OCI-LY1 (cell line): ENCODE results near the gene CCL19.

Experiments
- H2AFZ ChIP-seq: fragments of 200-600 bp; sonication (generic), shearing (Covaris generic); 2 replicates; pipeline ENCODE4 v1.6.0; 2014; ENCODE audit warnings: antibody characterized with exemption, mild to moderate bottlenecking, low read length
- H3F3A ChIP-seq: fragments of 200-600 bp; sonication (generic), shearing (Covaris generic); 2 replicates; pipeline ENCODE4 v1.6.0; 2014; ENCODE audit warnings: mild to moderate bottlenecking, antibody characterized with exemption, low read length, moderate library complexity; ENCODE audit not compliant: insufficient read depth
- H3K27ac ChIP-seq: fragments of 200-600 bp; sonication (generic); 2 replicates; pipeline ENCODE4 v1.5.1; 2014; ENCODE audit warnings: low read length, mixed run types, mild to moderate bottlenecking, low read depth; ENCODE audit not compliant: poor library complexity, severe bottlenecking
- H3K27me3 ChIP-seq: fragments of 200-600 bp; sonication (generic); 2 replicates; pipeline ENCODE4 v1.6.0; 2014; ENCODE audit warnings: antibody characterized with exemption, mild to moderate bottlenecking, low read length, moderate library complexity; ENCODE audit not compliant: insufficient read depth
- H3K36me3 ChIP-seq: fragments of 200-600 bp; sonication (generic); 2 replicates; pipeline ENCODE4 v1.6.1; 2014; ENCODE audit warnings: mild to moderate bottlenecking, antibody characterized with exemption, low read length, moderate library complexity, mixed read lengths; ENCODE audit not compliant: insufficient read depth
- H3K4me1 ChIP-seq: fragments of 200-600 bp; sonication (generic); 2 replicates; pipeline ENCODE4 v1.5.1; 2014; ENCODE audit warnings: mild to moderate bottlenecking, low read length, moderate library complexity; ENCODE audit not compliant: insufficient read depth, severe bottlenecking
- H3K4me2 ChIP-seq: fragments of 200-600 bp; sonication (generic), shearing (Covaris generic); 2 replicates; pipeline ENCODE4 v1.6.1; 2014; ENCODE audit warnings: low read length
- H3K4me3 ChIP-seq: fragments of 200-600 bp; sonication (generic); 2 replicates; pipeline ENCODE4 v1.5.1; 2014; ENCODE audit warnings: low read length, low read depth, mild to moderate bottlenecking, mixed read lengths; ENCODE audit not compliant: poor library complexity, severe bottlenecking
- H3K79me2 ChIP-seq: fragments of 200-600 bp; shearing (Covaris generic); 2 replicates; pipeline ENCODE4 v1.6.1; 2016; ENCODE audit warnings: mixed run types, low read length, mixed read lengths; ENCODE audit not compliant: insufficient read depth
- H3K9ac ChIP-seq: fragments of 200-600 bp; sonication (generic), shearing (Covaris generic); 2 replicates; pipeline ENCODE4 v1.6.1; 2014; ENCODE audit warnings: mild to moderate bottlenecking, low read length, mixed read lengths
- H3K9me2 ChIP-seq: fragments of 200-600 bp; sonication (generic), shearing (Covaris generic); 2 replicates; pipeline ENCODE4 v1.6.1; 2014; ENCODE audit warnings: low read depth, mild to moderate bottlenecking, low read length, mixed read lengths
- H3K9me3 ChIP-seq: fragments of 200-600 bp; shearing (Covaris generic); 2 replicates; pipeline ENCODE4 v1.6.1; 2014; ENCODE audit warnings: low read length, mixed read lengths
- H4K20me1 ChIP-seq: fragments of 200-600 bp; sonication (generic), shearing (Covaris generic); 2 replicates; pipeline ENCODE4 v1.6.0; 2016; ENCODE audit warnings: mild to moderate bottlenecking, low read length; ENCODE audit not compliant: insufficient read depth
- EZH2 ChIP-seq: fragments of 200-600 bp; sonication (generic), shearing (Covaris generic); IDR thresholded peaks from 2 replicates; pipeline ENCODE4 v1.8.0; 2017; ENCODE audit warnings: borderline replicate concordance, mixed run types, mild to moderate bottlenecking, antibody characterized with exemption, low read length, moderate library complexity, mixed read lengths
- TF ChIP-seq, protein P1 (sequence below): fragments of 200-600 bp; sonication (generic), shearing (Covaris generic); IDR thresholded peaks from 2 replicates; pipeline ENCODE4 v1.5.1; 2017; ENCODE audit warnings: mild to moderate bottlenecking, antibody characterized with exemption, low read length, moderate library complexity, mixed read lengths

Gene CCL19

GRCh38 chr9:34689512-34689911 is 1.6 kb downstream of the CCL19 start:
- H3K4me3 ChIP-seq: no peak overlapping the region
- no peak overlapping the region for H3K27ac ChIP-seq
- no peaks in the 10 kb centered on the region for H3K9me3 ChIP-seq
- no peaks in the 10 kb centered on the region for H3K36me3 ChIP-seq
- H4K20me1 ChIP-seq: no peaks in the 10 kb centered on the region
- TF ChIP-seq EZH2: no peak
- TF ChIP-seq, protein P1, sequence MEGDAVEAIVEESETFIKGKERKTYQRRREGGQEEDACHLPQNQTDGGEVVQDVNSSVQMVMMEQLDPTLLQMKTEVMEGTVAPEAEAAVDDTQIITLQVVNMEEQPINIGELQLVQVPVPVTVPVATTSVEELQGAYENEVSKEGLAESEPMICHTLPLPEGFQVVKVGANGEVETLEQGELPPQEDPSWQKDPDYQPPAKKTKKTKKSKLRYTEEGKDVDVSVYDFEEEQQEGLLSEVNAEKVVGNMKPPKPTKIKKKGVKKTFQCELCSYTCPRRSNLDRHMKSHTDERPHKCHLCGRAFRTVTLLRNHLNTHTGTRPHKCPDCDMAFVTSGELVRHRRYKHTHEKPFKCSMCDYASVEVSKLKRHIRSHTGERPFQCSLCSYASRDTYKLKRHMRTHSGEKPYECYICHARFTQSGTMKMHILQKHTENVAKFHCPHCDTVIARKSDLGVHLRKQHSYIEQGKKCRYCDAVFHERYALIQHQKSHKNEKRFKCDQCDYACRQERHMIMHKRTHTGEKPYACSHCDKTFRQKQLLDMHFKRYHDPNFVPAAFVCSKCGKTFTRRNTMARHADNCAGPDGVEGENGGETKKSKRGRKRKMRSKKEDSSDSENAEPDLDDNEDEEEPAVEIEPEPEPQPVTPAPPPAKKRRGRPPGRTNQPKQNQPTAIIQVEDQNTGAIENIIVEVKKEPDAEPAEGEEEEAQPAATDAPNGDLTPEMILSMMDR: no peak
- H3K4me1 ChIP-seq: no peaks in the 10 kb centered on the region
- H3K4me2 ChIP-seq: no peak overlapping the region
- no peak overlapping the region for H3K9ac ChIP-seq
- no peaks in the 10 kb centered on the region for H3K27me3 ChIP-seq
- H2AFZ ChIP-seq: no peak overlapping the region
- no peaks in the 10 kb centered on the region for H3F3A ChIP-seq
- H3K9me2 ChIP-seq: no peaks in the 10 kb centered on the region
- no peaks in the 10 kb centered on the region for H3K79me2 ChIP-seq

DNA sequence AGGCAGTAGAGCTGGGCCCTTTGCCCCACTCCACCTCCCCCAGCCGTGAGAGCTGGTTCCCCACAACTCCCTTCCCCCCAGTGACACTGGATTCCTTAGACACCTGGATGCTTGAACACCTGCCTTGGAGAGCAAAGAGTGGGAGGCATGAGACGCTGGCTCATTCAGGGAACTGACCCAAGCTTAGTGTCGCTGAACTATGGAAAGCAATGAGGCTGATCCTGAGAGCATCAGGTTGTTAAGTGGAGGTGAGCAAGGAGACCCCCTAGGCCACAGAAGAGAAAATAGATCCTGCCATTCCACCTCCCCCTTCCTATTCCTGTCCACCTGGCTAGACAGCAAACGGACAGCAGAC is 2.0 kb downstream of the CCL19 start:
- H3K4me3 ChIP-seq: no peak overlapping the region
- no peak overlapping the region for H3K9ac ChIP-seq
- H3K9me2 ChIP-seq: no peaks in the 10 kb centered on the region
- H3F3A ChIP-seq: no peaks in the 10 kb centered on the region
- no peak overlapping the region for H3K27ac ChIP-seq
- no peak overlapping the region for H2AFZ ChIP-seq
- H4K20me1 ChIP-seq: no peaks in the 10 kb centered on the region
- no peaks in the 10 kb centered on the region for H3K4me1 ChIP-seq
- no peaks in the 10 kb centered on the region for H3K36me3 ChIP-seq
- H3K27me3 ChIP-seq: no peaks in the 10 kb centered on the region
- no peak overlapping the region for H3K4me2 ChIP-seq
- TF ChIP-seq, protein P1: no peak
- no peak for TF ChIP-seq EZH2
- H3K9me3 ChIP-seq: no peaks in the 10 kb centered on the region
- no peaks in the 10 kb centered on the region for H3K79me2 ChIP-seq

DNA sequence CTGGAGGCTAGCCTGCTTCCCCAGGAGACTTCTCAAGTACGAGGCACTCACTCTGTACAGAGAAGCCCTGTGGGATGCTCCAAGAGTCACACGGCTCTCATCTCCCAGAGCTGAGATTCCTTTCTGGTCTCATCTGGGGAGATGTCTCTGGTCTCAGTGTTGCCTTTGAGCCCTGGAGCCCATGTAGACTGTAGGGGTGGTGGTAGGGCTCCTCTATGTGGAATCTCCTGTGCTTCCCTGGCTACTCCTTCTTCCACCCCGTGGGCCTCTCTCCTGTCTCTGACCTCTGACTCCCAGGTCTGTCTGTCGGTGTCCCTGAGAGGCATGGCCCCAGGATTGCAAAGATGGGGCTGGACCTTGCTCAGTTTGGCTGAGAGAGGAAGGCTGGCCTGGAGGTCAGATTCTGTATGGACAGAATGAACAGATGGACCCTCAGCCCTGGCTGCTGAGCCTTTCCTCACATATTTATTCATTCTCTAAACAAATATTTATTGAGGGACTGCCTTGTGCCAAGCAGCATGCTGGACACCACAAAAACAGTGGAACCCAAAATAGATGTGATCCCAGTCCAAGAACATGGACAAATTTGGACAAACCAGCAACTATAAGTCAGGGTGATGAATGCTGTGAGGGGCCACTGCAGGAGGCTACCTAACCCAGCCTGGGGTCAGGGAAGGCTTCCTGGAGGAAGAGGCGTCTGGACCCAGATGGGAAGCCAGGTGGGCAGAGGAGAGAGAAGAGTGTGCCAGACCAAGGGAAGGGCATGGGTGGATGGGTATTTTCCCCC is 2.6 kb downstream of the CCL19 start:
- Histone ChIP-seq H3K9me3 (no peaks in the 10 kb centered on the region), H3F3A (no peaks in the 10 kb centered on the region), H3K4me3 (no peak overlapping the region), H3K27ac (no peak overlapping the region), H4K20me1 (no peaks in the 10 kb centered on the region), H3K4me2 (no peak overlapping the region), H3K27me3 (no peaks in the 10 kb centered on the region), H3K4me1 (no peaks in the 10 kb centered on the region), H3K9me2 (no peaks in the 10 kb centered on the region), H3K9ac (no peak overlapping the region), H3K79me2 (no peaks in the 10 kb centered on the region), H3K36me3 (no peaks in the 10 kb centered on the region), H2AFZ (no peak overlapping the region)
- no peak for TF ChIP-seq EZH2
- TF ChIP-seq, protein P1: no peak
